WI38 (cell line): ENCODE results near the gene FBXW12.

ENCODE experiments used
- H3K4me3 ChIP-seq: 2 replicates; pipeline ENCODE4 v1.5.1; 2011; ENCODE audit warnings: low read depth, mild to moderate bottlenecking, control low read depth, low read length
- TF ChIP-seq, protein P1 (sequence below): IDR thresholded peaks from 2 replicates; pipeline ENCODE4 v1.5.1; 2012; ENCODE audit warnings: low read depth, mild to moderate bottlenecking, control low read depth, low read length

The FBXW12 gene

DNA sequence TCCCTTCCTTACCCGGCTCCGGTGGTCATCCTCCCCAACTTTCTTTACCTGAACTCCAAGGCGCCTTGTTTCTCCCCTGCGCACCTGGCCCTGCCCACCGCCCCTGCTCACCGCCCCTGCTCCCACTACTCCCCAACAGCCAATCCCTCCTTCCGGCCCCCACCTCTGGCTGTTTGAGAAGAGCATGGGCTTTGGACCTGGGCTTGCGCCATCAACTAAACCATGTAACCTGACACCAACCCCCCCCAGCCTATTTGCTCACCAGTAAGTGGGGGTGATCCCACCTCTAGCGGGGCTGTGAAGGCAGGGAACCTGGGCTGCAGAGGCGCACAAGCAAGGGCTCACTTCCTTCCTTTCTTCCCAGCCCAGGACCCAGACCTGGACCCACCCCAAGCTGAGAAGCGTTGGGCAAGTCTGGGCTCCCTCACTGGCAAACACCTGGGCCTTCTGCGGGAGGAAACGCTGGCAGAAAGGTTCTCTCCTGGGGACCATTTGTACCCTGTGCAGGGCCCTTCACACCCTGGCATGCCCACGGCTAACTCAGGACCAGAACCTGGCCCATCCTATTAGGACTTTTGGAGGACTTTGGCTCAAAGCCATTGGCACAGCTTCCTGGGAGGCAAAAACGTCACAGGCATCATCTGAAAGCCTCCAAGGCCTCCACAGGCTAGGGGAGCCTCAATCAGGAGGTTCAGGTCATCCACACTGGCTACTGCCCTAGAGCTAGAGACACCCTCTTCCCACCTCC, 58.1 kb downstream of the FBXW12 start, which contains the start of gene PLXNB1:
TSS of gene PLXNB1 (minus strand) at position 127 of the 748 bp plus-strand sequence. CDS start 5,475 bp downstream, outside the sequence.
- TF ChIP-seq, protein P1, sequence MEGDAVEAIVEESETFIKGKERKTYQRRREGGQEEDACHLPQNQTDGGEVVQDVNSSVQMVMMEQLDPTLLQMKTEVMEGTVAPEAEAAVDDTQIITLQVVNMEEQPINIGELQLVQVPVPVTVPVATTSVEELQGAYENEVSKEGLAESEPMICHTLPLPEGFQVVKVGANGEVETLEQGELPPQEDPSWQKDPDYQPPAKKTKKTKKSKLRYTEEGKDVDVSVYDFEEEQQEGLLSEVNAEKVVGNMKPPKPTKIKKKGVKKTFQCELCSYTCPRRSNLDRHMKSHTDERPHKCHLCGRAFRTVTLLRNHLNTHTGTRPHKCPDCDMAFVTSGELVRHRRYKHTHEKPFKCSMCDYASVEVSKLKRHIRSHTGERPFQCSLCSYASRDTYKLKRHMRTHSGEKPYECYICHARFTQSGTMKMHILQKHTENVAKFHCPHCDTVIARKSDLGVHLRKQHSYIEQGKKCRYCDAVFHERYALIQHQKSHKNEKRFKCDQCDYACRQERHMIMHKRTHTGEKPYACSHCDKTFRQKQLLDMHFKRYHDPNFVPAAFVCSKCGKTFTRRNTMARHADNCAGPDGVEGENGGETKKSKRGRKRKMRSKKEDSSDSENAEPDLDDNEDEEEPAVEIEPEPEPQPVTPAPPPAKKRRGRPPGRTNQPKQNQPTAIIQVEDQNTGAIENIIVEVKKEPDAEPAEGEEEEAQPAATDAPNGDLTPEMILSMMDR: no peak

DNA sequence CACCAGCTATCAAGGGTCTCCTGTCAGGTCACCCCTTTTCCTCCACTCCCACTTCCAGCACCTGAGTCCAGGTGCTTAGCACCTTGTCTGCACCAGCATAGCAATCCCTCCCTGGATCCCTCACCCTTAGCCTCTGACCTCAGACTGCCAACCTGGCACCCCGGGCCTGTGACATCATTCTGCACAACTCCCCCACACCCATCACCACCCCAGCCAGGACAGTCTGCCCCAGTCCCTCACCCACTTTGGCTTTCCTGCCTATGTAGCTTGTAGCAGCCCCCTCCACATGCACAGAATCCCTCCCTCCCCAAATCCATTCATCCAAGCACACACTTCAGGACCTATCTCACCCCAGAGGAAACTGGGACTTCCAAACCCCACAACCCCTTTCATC, 58.7 kb downstream of the FBXW12 start:
- H3K4me3 ChIP-seq: no peak overlapping the region
- TF ChIP-seq, protein P1: no peak

More for the DNA sequence above, 58.1 kb downstream of the FBXW12 start, which contains the start of gene PLXNB1:
- peak within 1 kb of the TSS; percentile 69 for H3K4me3 ChIP-seq

DNA sequence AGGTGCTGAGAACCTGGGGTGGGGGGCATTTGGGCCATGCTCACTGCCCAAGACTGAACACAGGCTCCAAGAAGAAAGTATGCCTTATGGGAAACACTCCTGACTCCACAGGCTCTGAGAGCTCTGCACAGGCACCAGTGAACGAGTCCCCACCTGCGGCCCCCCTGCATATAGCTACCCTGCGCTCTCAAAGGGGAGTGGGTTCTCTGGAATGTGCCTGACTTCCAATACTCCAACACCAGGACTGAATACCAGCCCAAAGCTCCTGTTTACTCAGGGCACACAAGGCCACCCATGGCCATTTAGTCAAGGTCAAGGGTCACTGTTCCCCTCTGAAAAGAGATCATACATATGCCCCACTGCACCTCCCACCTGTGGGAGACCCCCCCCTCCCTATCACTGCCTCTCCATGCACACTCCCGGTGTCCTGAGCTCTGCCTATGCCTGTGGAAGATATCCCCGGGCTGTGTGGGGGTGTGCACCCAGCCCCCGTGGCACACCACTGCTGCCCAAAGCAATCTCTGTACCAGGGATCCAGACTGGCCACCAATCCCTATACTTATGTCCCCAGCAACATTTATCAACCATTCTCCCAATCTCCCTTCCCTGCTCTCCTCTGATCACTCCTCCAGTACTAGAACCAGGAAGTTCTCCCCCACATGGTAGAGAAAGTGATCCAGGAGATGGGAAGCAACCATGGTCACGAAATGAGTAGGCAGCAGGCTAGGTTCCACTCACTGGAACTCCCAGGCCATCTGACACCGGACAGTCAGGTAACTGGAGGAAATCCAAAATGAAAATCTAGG, 59.4 kb downstream of the FBXW12 start:
- TF ChIP-seq, protein P1: no peak
- H3K4me3 ChIP-seq: no peak overlapping the region

DNA sequence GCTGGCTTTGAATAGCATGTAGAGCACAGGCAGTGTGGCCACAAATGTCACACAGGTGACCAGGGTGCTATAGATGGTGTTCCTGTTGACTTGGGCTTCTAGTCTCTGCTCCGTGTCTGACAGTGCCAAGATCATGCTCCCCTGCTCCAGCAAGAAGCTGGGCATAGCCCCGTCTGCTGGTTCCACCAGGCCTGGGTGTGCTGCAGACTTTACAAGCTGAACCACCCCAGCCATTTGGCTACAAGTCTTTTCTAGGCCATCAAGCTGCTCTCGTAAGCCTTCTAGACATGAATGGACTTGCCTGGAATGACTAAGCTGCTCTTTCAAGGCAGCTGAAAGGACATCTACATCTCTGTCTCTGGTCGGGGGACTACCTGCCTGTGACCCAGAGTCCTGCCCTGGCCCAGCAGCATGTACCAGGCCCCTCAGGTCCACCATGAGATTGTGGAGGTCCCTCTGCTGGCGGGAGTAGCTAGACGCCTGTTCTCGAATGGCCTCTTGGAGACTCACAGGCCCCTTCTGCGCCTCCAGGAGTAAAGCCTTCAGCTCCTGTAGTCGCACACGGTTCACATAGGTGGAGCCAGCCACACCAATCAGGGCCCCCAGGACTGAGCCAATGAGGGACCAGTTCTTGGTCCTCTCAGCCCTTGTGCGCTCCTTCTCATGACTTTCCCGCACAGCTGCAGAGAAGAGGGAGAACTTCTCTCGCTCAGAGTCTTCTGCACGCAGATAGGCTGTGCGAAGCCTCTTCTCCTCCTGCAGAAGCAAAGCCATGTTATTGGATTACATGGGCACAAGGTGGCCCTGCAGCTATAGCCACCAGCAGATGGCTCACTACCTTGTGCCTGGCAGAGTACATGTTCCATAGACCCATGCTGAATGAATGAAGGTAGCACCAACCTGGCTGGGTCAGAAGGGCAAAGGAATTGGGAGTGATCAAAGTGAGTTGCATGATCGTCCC, 60.7 kb downstream of the FBXW12 start:
- H3K4me3 ChIP-seq: no peak overlapping the region
- TF ChIP-seq, protein P1: no peak

DNA sequence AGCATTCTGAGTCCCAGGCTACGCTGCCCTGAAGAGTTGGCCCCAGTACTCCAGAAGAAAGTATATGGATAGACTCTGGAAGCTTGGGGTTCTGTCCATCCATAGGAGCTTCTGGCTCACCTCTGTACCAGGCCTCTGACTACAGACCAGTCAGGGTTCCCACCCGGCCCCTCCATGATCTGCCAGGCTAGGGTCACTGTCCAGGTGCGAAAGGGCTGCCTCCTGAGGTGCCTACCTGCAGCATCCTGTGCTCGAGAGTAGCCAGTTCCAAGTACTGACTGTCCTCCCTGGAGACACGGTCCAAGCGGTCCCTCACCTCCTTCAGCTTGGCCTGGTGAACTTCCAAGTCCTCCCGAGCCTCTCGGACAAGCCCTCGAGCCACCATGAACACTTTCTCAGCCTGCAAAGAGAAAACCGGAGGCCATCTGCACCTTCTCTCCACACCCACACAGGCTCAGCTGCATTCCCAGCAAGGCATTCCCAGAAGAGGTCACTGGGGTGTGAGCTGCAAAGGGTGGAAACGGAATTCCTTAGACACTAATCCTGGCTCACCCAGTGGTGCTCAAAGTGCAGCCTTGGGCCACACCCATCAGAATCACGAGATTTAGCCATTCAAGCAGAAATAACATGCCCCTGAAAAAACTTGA, 61.6 kb downstream of the FBXW12 start:
- TF ChIP-seq, protein P1: no peak
- H3K4me3 ChIP-seq: no peak overlapping the region

DNA sequence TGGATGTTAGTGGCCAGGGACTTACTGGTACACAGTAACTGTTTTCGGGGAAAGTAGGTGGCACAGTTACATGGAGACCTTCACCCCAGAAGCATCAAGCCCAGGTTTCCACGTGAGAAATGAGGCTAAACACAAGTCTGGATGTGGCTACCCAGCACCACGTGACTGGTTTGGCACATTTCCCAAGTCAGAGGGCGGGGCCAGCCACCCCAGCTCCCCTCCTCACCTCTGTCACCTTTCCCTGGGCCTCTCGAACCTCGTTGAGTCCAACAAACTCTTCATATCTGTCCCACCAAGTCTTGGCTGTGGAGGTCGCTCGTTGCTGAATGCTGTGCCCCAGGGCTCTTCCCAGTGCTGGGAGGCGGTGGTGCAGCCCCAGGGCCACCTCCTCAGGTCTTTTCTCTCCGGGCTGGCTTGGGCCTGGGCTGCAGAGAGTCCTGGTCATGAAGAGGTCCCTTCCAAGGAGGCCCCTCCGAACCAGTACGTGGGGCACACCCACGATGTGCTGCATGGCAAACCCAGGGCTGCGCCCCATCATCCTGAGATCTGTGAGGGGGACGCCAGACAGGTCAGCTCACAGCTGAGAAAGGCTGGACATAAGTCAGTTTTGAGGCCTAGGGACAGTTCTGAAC, 62.7 kb downstream of the FBXW12 start:
- no peak overlapping the region for H3K4me3 ChIP-seq
- TF ChIP-seq, protein P1: no peak
